ENCODE results near the gene SRA1. TPM values are rescaled to one million over a fixed set of nuclear protein-coding genes. Genes with fewer than 3 reads are reported as not detected.

Gene SRA1
- total and polyA plus RNA-seq, 2 experiments from 2014 or later, result 26.5 to 66.4 TPM

DNA sequence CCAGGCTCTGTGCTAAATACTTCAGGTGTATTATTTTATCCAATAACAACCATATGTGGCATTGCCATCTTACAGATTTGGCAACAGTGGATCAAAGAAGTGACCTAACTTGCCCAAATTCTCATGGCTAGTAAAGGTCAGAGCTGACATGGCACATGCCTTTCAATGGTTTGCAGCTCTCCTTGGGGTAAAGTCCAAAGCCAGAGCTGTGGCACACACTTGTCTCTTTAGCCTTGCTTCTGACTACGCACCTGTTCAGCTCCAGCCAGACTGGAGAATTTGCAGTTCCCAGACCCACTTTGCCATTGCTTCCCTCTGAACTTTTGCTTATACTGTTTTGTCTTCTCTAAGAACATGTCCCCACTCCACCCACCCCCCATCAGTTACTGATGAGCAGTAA, 13.2 kb upstream of the SRA1 start:
- H3K27ac ChIP-seq, result no peak overlapping the region
- WGBS (ENCODE audit: low lambda C conversion rate, missing lambda C conversion rate), result 90% methylated on average over 1 of the region's 1 CpG
- no peak overlapping the region for H3K4me2 ChIP-seq

DNA sequence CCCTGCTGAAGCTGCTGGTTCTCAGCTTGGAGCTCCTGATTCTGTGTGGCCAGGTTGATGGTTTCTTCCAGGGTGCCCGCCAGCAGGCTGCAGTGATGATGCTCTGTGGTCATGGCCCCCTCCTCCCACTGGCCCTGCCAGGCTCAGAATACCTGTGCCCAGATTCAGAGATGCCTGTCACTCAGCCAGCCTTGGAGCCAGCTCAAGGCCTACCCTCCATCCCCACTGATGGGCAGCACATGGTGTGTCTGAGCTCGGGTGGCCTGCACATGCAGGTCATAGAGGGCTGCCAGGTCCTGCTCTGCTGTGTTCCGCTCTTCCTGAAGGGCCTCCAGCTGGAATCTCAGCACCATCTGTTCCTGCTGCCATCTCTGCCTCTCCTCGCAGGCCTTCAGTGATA, 12.8 kb upstream of the SRA1 start:
- no peak overlapping the region for H2AFZ ChIP-seq
- H3K36me3 ChIP-seq (replicated peaks; ENCODE audit: insufficient read depth, low read depth), result no peaks in the 10 kb centered on the region
- no peaks in the 10 kb centered on the region for H3K27me3 ChIP-seq
- TF ChIP-seq EZH2 (IDR thresholded peaks at IDR 0.05; ENCODE audit: borderline replicate concordance) (no peak), EZH2phosphoT487 (IDR thresholded peaks at IDR 0.05; ENCODE audit: low read depth, severe bottlenecking, unreplicated experiment) (no peak)
- TF ChIP-seq, protein P1, sequence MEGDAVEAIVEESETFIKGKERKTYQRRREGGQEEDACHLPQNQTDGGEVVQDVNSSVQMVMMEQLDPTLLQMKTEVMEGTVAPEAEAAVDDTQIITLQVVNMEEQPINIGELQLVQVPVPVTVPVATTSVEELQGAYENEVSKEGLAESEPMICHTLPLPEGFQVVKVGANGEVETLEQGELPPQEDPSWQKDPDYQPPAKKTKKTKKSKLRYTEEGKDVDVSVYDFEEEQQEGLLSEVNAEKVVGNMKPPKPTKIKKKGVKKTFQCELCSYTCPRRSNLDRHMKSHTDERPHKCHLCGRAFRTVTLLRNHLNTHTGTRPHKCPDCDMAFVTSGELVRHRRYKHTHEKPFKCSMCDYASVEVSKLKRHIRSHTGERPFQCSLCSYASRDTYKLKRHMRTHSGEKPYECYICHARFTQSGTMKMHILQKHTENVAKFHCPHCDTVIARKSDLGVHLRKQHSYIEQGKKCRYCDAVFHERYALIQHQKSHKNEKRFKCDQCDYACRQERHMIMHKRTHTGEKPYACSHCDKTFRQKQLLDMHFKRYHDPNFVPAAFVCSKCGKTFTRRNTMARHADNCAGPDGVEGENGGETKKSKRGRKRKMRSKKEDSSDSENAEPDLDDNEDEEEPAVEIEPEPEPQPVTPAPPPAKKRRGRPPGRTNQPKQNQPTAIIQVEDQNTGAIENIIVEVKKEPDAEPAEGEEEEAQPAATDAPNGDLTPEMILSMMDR (IDR thresholded peaks at IDR 0.05; ENCODE audit: poor library complexity), result no peak
- peaks cover 19% of the 10 kb centered on the region for H3K79me2 ChIP-seq
- H3K9me2 ChIP-seq (replicated peaks; ENCODE audit: insufficient read depth), result no peaks in the 10 kb centered on the region
- no peaks in the 10 kb centered on the region for H4K20me1 ChIP-seq (ENCODE audit: insufficient read depth, poor library complexity, severe bottlenecking)
- no peak overlapping the region for H3K4me2 ChIP-seq
- no peak for DNase-seq (ENCODE audit: low spot score)
- no peak overlapping the region for H3K27ac ChIP-seq
- H3K4me3 ChIP-seq, result no peak overlapping the region
- no peaks in the 10 kb centered on the region for H3K9me3 ChIP-seq (ENCODE audit: low read depth)
- 96% methylated on average over 4 of the region's 4 CpGs for WGBS (ENCODE audit: low lambda C conversion rate, missing lambda C conversion rate)
- H3K4me1 ChIP-seq (ENCODE audit: insufficient read depth), result peaks cover 9% of the 10 kb centered on the region

More for the DNA sequence above, 13.2 kb upstream of the SRA1 start:
- Histone ChIP-seq H3K27me3 (no peaks in the 10 kb centered on the region), H4K20me1 (ENCODE audit: insufficient read depth, poor library complexity, severe bottlenecking) (no peaks in the 10 kb centered on the region), H3K9me2 (replicated peaks; ENCODE audit: insufficient read depth) (no peaks in the 10 kb centered on the region), H3K4me1 (ENCODE audit: insufficient read depth) (peaks cover 6% of the 10 kb centered on the region), H3K36me3 (replicated peaks; ENCODE audit: insufficient read depth, low read depth) (no peaks in the 10 kb centered on the region), H3K79me2 (peaks cover 15% of the 10 kb centered on the region), H3K4me3 (no peak overlapping the region), H2AFZ (no peak overlapping the region), H3K9me3 (ENCODE audit: low read depth) (no peaks in the 10 kb centered on the region)
- TF ChIP-seq, protein P1 (IDR thresholded peaks at IDR 0.05; ENCODE audit: poor library complexity), result no peak
- TF ChIP-seq EZH2phosphoT487 (IDR thresholded peaks at IDR 0.05; ENCODE audit: low read depth, severe bottlenecking, unreplicated experiment), result no peak
- no peak for DNase-seq (ENCODE audit: low spot score)

GRCh38 chr5:140569197-140569596, 11.9 kb upstream of the SRA1 start:
- Histone ChIP-seq H3K79me2 (peaks cover 20% of the 10 kb centered on the region), H3K9me2 (replicated peaks; ENCODE audit: insufficient read depth) (no peaks in the 10 kb centered on the region), H3K4me2 (no peak overlapping the region), H3K9me3 (ENCODE audit: low read depth) (no peaks in the 10 kb centered on the region), H2AFZ (no peak overlapping the region), H3K36me3 (replicated peaks; ENCODE audit: insufficient read depth, low read depth) (no peaks in the 10 kb centered on the region), H3K4me3 (no peak overlapping the region), H3K27me3 (no peaks in the 10 kb centered on the region), H4K20me1 (ENCODE audit: insufficient read depth, poor library complexity, severe bottlenecking) (no peaks in the 10 kb centered on the region), H3K27ac (no peak overlapping the region), H3K4me1 (ENCODE audit: insufficient read depth) (peaks cover 9% of the 10 kb centered on the region)
- TF ChIP-seq EZH2phosphoT487 (IDR thresholded peaks at IDR 0.05; ENCODE audit: low read depth, severe bottlenecking, unreplicated experiment), result no peak
- no peak for TF ChIP-seq EZH2 (IDR thresholded peaks at IDR 0.05; ENCODE audit: borderline replicate concordance)
- TF ChIP-seq, protein P1 (IDR thresholded peaks at IDR 0.05; ENCODE audit: poor library complexity), result no peak
- no peak for DNase-seq (ENCODE audit: low spot score)
- 89% methylated on average over 4 of the region's 4 CpGs for WGBS (ENCODE audit: low lambda C conversion rate, missing lambda C conversion rate)

All from hepatocyte (in vitro differentiated cells).